HTERT RPE-1 (cell line): ENCODE results near the gene M1AP.

Experiments used
- in situ Hi-C: fragments of 300-500 bp; cut with MboI; formaldehyde crosslinking; loops from 4 replicates; pipeline ENCODE4 v1.14.3; 2020; ENCODE audit warnings: low sequenced_read_pairs

The M1AP gene

DNA sequence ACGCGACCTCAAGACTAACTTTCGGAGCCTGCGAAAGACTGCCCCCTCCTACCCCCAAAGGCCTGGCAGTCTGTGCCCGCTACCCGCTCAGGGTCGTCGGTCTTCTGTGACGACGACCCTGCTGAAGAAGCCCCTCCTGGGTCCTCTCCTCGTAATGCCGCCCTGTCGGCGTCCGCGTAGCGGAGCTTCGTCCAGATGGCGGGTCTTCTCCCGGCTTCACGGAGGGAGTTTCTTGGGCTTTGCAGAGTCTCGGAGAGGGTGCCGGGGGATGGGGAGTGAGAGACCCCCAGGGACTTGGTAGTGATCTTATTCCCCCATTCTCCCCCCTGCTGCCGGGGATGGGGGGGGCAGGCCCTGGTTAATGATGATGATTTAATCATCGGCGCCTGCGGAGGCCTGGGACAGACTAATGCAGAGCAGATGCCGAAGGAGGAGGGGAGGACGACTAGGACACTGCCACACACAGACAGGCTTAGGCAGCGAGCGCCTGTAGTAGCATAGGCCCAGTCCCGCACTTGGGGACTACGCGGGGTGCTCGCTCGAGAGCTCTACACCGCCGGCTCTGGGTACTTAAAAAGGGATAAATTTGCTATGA lies 140.1 kb downstream of the M1AP start:
- in situ Hi-C loops = no loop called here
